ENCODE measurements around the gene CTNNA2.

Gene CTNNA2

DNA sequence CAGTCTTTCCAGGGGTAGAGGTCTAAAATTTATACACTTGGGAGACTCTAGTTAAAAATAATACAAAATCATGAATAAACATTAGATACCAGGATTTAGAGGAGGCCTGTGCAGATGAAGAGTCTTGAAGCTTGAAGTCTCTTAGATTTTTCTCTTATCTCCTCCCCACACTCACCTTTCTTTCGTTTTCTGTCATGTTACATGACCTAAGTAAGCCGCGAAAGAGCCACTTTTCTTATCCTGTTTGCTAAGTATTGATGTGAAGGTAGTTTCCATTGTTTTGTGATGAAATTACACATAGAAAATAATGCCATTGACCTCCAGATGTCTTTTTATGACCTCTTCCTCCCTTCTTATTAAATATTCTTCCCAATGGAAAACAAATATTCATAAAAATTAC is 423.9 kb downstream of the CTNNA2 start:
- no peak for DNase-seq

DNA sequence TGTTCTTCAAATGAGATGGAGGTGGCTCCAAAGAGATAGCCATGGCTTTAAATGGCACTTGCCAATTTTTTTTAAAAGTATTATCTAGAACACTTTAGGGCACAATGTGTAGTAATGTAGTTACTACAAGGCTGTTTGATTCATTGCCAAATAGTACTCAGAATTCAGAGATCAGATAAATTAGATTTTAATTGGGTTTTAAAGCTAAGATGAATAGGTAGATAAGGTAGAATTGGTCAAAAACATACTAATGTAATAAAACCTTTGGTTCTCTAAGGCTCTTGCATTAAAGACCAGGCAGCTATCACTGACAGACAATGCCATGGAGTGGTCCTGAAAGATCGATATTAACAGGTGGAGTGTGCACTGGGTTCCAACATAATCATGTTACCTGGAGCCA is 425.8 kb downstream of the CTNNA2 start:
- no peak for DNase-seq

DNA sequence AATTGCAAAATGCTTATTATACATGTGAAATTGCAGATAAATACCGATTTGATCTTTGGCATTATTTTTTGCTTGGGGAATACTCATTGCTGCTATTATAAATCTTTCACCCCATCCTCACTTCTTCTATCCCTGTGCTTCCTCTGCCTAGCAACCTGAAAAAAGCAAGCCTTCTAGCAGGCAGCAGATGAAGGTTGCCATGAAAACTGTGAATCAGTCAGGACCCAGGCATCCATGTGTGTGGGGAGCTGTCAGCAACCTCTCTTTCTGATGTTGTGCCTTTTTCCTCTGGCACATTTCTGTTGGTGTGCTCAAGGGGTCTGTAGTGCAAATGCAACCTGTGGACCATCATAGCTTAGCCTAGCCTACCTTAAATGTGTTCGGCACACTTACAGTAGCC is 427.5 kb downstream of the CTNNA2 start:
- no peak for DNase-seq

DNA sequence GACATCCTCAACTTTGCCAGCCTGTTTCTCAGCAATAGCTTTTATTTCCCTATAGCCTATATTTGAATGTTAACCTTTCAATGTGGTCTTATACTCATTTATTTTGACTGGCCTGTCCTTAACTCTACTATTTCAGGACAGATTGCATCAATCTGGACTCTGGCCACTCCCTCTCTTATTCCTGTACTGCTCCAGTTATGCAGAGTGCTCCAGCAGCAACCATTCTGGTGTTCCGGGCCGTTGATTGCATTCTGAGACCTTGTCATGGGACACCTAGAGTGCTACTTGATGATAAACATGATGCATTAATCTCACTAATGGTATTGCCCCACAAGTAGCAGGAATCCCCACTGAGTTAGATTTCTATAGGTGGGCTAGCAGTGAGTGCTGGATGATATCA is 428.3 kb downstream of the CTNNA2 start:
- DNase-seq, result no peak

DNA sequence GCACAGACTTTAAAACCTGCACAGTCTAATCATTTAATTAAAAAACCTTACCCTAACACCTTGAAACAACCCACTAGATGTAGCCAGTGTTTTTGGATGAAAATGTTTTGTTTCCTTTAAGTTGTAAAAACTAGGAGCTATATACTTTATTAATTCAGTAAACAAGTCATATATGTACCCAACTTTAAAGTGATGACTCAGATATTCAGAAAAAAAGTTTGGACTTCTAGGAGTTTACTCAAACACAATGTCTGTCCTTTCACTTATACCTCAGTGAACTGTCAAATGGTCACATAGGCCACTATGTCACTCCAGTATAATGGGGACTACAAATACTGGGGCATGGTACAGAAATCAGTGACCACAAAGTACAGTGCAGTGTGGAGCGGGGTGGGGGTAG is 431.4 kb downstream of the CTNNA2 start:
- no peak for DNase-seq

DNA sequence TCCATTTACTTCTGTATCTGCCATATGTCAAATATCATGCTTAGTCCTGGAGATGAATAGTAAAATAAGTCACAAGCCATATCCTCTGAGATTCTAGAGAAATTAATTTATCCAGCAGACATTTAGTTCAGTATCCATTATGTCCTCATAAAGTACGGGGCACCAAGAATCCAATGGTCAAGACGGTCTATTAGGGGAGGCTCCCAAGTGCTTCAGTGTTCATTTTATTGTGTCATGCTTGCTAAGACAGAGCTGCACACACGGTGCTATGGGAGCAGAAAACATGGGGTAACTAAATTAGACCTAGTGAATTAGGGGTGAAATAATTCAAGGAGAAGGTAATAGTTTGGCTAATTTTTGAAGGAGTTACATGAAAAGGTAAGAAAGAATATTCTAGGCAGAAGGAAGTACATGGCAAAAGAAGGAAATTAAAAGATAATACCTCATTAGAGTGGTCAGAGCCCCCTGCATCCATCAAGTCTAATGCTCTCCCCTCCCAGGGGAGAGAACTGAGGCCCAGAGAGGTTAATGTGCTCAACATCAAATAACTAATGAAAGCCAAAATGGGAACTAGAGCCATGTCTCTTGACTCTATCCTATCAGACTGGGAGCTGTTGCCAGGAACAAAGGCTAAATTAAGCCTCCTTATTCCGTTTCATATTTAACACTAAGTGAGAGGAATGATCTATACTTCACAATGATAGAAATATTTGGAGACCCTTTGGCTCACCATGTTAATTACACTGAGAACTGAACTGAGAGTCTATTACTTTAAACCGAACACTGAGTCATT is 433.0 kb downstream of the CTNNA2 start:
- no peak for DNase-seq

GRCh38 chr2:79947751-79948150 is 434.9 kb downstream of the CTNNA2 start:
- no peak for DNase-seq

- no peak for DNase-seq
Measured at GRCh38 chr2:79950526-79950925, 437.7 kb downstream of the CTNNA2 start.

- DNase-seq, result no peak
Measured at GRCh38 chr2:79952616-79953015, 439.8 kb downstream of the CTNNA2 start.

GRCh38 chr2:79960035-79960434 is 447.2 kb downstream of the CTNNA2 start:
- DNase-seq, result no peak

- no peak for DNase-seq
Measured at GRCh38 chr2:79960519-79960918, 447.7 kb downstream of the CTNNA2 start.

GRCh38 chr2:79964966-79965365 is 452.1 kb downstream of the CTNNA2 start:
- no peak for DNase-seq

DNA sequence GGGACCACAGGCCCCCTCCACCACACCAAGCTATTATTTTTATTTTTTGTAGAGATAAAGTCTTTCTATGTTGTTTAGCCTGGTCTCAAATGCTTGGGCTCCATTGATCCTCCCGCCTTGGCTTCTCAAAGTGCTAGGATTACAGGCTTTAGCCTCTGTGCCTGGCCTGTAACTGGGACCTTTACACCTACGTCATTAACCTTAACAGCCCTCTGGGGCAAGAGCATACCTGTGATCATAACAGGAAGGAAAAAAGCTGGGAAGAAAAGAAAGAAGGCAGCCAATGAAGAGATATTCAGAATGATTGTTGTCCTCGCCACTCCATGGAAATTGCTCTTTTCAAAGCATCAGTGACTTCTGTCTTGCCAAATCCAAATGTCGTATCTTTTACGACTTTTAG is 453.5 kb downstream of the CTNNA2 start:
- no peak for DNase-seq

GRCh38 chr2:79966882-79967281 is 454.0 kb downstream of the CTNNA2 start:
- no peak for DNase-seq

DNA sequence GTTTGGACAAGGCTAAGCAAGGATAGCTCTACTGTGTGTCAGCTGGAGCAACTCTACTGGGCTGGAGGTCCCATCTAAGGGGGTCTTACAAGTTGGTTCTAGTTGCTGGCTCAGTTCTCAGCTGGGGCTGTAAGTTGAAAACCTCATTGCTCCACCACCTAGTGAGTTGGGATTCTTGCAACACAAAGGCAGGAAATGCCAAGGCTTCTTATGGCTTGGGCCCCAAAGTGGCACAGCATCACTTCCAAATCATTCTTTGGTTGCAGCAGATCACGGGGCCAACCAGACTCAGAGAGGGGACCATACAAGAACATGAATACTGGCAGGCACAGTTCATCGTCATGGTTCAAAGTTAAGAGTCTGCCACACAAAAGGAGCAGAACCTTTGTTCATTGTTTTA is 459.0 kb downstream of the CTNNA2 start:
- DNase-seq, result no peak

GRCh38 chr2:79972661-79973060 is 459.8 kb downstream of the CTNNA2 start:
- no peak for DNase-seq

DNA sequence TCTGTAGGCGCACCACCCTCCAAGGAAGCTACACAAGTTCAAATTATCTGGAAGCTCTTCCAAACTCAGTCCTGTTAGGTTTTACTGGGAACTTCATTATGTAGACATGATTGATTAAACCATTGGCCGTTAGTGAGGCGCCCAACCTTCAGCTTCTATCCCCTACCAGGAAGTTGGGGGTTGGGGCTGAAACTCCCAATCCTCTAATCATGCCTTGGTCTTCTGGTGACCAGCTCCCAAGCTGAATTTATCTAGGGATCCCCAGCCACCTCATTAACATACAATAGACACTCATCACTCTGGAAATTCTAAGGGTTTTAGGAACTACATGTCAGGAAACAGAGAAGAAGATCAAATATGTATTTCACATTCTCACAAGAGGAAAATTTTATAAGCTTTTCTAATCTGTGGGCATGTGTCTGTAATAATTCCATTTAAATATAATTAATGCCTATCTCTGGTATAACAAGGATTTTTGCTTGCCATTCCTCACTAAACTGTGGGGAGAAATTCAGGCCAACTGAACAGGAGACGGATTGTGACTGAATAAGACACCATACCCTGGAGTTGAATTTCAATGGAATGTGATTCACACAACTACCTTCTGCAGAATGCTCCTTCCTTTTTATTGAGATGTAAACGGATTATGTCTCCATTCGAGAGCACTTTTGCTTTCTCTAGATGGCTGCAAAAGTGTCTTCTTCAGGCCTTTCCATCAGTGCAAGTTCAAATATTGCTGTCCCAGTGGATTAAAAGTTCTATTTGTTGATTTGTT is 463.1 kb downstream of the CTNNA2 start:
- no peak for DNase-seq

DNA sequence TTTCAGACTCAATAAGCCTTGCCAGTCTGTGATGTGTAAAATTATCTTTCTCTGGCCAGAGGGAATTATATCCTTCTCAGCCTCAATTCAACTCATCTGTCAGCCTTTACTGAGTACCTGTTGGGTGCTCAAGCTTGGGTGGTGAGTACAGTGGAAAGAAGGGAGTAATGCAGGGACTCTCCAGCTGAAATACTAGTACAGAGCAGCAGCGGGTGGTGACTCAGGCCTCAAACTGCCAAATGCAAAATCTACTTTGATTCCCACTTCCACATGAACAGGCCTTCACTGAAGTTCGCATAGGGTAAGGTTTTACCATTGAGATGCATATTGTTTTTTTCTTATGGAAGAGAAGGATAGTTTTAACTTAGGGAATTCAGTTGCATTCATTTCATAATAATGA is 464.9 kb downstream of the CTNNA2 start:
- no peak for DNase-seq

DNA sequence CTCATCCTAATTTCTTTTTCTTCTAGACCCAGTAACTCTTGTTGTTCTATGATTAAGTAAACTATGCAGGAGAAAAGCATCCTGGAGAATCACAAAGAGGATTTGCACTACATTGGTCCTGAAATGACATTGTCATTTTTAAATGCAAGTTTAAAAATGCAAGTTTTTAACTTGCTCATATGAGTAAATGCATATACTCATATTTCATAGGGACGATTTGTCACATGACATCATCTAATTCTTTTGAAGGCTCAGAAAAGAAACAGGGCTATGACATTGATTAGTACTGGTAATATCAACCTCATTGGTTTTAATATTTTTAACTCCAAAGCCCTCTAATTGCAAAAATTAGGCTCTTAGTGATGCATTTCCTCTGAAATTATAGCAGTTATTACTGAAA is 467.3 kb downstream of the CTNNA2 start:
- no peak for DNase-seq

DNA sequence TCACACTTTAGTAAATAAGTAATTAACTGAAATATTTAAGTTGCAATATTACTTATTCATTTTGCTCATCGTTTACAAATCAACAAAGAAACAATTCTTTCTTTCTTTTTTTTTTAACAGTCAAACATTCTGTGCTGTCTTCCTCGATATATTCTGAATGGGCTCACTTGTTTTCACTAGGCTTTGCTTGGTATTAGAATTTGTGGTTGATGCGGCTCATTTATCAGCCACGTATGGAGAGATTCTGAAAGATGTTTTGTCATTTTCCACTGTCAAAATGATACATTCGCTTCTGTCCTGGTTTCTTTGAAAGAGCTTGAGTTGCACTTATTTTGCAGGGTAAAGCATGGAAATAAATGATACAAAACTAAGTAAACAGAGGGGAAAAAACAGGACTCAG is 468.0 kb downstream of the CTNNA2 start:
- DNase-seq, result no peak

DNA sequence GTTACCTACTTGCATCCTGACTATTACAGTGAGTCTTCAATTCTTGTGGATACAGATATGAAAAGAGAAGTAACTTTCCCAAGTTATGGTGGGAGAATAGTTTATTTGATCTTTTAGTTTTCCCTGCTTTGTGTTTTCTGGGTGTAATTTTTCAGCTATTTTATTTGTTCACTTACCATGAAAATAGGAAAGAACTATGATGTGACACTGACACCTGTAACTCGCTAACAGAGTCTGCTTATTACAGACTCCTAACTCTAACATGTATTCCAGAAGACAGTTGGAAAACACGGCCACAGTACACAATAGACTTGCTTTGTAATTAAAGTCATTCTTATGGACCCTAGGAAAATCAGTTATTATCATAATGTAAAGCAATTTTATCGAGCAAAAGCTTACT is 468.5 kb downstream of the CTNNA2 start:
- DNase-seq, result no peak

- no peak for DNase-seq
Measured at GRCh38 chr2:79982445-79982844, 469.6 kb downstream of the CTNNA2 start.

DNA sequence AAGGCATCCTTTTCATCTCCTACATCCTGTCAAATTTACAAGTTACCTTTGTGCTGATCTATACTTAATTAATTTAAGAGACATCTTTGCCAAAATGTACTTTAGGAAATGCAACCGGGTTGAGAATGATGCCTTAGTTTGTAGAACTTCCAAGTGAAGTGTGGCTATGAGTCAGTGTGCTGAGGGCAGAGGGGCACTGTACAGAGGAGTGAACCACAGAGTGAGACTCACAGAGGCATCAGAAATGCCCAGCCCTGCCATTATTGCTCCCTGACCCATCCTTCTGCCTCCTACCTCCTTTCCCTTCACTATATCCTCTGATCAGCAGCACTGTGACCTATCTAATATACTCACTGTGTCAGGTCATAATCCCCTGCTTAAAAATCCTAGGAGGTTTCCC is 471.6 kb downstream of the CTNNA2 start:
- no peak for DNase-seq

- no peak for DNase-seq
Measured at GRCh38 chr2:79985145-79985544, 472.3 kb downstream of the CTNNA2 start.

DNA sequence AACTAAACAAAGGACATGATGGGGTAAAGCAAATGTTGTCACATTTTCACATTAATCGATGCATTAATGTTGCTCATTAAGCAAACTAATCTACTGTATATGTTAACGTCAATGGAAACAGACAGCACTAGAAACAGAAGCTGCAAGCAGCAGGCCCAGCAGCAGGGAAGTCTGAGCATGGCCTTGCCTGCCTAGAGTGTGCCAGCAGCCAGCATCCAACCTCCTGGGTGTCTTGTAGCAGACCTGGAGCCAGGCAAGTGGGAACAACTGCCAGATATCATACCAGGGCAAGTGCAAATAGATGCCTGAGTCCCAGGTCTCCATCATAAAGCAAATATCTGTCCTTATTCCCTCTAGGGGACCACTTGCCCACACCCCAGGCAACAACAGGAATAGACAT is 472.7 kb downstream of the CTNNA2 start:
- DNase-seq, result no peak
